Measurements from ENCODE around the gene MDH2.

The MDH2 gene

DNA sequence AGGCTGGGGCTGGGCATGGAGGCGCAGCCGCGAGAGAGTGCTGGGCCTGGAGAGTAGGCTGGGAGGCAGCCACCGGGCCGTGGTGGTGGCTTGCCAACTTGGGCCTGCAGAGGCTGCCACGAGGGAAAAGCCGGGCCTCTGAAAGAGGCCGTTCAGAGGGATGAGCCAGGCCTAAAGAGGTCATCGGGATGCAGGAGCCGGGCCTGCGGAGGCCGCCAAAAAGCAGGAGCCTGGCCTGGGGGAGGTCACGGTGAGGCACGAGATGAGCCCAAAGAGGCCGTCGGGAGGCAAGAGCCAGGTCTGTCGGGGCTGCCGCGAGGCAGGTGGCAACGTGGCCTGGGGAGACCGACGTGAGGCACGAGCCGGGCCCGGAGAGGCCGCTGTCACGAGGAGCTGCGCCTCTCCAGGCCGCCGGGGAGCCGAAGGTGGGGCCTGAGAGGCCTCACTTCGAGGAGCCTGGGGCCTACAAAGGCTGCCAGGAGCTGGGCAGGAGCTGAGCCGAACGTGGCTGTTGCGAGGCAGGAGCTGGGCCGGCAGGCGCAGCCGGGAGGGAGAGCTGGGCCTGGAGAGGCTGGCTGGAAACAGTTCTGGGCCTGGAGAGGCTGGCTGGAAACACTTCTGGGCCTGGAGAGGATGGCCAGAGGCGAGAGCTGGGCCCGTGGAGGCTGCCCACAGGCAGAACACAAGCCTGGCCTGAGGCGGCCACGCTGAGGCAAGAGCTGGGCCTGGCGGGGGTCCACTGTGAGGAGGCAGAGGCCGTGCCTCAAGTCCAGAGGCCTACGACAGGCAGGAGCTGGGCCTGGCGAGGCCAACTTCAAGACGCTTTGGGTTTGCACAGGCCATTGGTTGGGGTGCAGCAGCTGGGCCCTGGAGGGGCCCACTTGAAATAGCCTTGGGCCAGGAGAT lies 24.6 kb downstream of the MDH2 start:
- Histone ChIP-seq H3K4me3 (replicated peaks; ENCODE audit: low read depth, low read length) (no peak overlapping the region), H3K36me3 (ENCODE audit: control insufficient read depth, insufficient read depth, low read length) (no peaks in the 10 kb centered on the region; the same call in 1 of the 2 replicates), H3K27me3 (replicated peaks; ENCODE audit: control insufficient read depth, insufficient read depth, low read length) (no peaks in the 10 kb centered on the region)
- no peak for TF ChIP-seq CTCF (IDR thresholded peaks at IDR 0.05; ENCODE audit: insufficient read depth, low read length, poor library complexity, severe bottlenecking)
- no peak for DNase-seq (ENCODE audit: extremely low read depth, insufficient read length)

DNA sequence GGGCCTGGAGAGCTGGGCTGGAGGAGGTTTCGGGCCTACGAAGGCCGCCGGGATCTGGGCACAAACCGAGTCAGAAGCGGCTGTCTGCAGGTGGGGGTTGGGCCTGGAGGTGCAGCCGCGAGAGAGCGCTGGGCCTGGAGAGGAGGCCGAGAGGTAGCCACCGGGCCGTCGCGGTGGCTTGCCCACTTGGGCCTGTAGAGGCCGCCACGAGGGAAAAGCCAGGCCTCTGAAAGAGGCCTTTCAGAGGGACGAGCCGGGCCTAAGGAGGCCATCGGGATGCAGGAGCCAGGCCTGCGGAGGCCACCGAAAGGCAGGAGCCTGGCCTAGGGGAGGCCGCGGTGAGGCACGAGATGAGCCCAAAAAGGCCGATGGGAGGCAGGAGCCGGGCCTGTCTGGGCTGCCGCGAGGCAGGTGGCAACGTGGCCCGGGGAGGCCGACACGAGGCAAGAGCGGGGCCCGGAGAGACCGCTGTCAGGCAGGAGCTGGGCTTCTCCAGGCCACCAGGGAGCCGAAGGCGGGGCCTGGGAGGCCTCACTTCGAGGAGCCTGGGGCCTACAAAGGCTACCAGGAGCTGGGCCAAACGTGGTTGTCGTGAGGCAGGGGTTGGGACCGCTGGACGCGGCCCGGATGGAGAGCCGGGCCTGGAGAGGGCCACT lies 25.6 kb downstream of the MDH2 start:
- H3K36me3 ChIP-seq (ENCODE audit: control insufficient read depth, insufficient read depth, low read length): no peaks in the 10 kb centered on the region
- DNase-seq (ENCODE audit: extremely low read depth, insufficient read length): no peak
- TF ChIP-seq CTCF (IDR thresholded peaks at IDR 0.05; ENCODE audit: insufficient read depth, low read length, poor library complexity, severe bottlenecking): no peak
- no peak overlapping the region for H3K4me3 ChIP-seq (replicated peaks; ENCODE audit: low read depth, low read length)
- H3K27me3 ChIP-seq (replicated peaks; ENCODE audit: control insufficient read depth, insufficient read depth, low read length): no peaks in the 10 kb centered on the region

DNA sequence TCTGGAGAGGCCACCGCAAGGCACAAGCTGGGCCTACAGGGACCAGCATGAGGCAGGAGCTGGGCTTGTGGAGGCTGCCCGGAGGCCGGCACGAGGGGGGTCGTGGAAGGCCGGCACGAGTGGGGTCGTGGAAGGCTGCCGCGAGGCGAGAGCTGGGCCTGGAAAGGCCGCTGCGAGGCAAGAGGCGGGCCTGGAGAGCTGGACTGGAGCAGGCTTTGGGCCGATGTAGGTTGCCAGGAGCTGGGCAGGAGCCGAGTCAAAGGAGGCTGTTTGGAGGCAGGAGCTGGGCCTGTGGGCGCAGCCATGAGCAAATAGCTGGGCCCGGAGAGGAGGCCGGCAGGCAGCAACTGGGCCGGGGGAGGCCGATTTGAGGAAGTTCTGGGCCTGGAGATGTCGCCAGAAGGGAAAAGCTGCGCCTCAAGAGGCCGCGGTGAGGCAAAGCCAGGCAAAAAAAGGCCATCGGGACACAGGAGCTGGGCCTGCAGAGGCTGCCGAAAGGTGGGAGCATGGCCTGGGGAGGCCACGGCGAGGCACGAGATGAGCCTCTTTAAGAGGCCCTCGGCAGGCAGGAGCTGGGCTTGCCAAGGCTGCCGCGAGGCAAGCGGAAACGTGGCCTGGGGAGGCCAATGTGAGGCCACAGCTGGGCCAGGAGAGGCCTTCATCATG lies 26.5 kb downstream of the MDH2 start:
- DNase-seq (ENCODE audit: extremely low read depth, insufficient read length): no peak
- Histone ChIP-seq H3K36me3 (ENCODE audit: control insufficient read depth, insufficient read depth, low read length) (no peaks in the 10 kb centered on the region), H3K27me3 (replicated peaks; ENCODE audit: control insufficient read depth, insufficient read depth, low read length) (no peaks in the 10 kb centered on the region), H3K4me3 (replicated peaks; ENCODE audit: low read depth, low read length) (no peak overlapping the region)
- no peak for TF ChIP-seq CTCF (IDR thresholded peaks at IDR 0.05; ENCODE audit: insufficient read depth, low read length, poor library complexity, severe bottlenecking)

DNA sequence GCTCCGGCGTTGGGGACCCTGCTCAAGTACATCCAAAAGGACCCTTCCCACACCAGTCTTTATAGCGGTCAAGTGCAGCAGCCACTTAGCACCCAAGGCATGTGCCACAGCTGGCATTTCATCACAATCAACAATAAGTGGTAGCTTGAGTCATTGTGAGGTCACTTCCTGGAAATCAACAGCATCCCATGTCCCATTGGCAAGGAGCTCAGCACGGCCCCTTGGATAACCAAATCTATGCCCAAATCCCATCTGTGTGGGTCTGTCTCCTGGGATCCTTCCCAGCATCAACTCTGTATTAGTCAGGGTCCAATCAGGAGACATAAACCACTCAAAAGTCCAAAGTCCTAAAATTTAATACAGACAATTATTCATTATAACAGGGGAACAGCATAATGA lies 27.1 kb downstream of the MDH2 start:
- H3K4me3 ChIP-seq (replicated peaks; ENCODE audit: low read depth, low read length): no peak overlapping the region
- DNase-seq (ENCODE audit: extremely low read depth, insufficient read length): no peak
- H3K36me3 ChIP-seq (ENCODE audit: control insufficient read depth, insufficient read depth, low read length): no peaks in the 10 kb centered on the region
- TF ChIP-seq CTCF (IDR thresholded peaks at IDR 0.05; ENCODE audit: insufficient read depth, low read length, poor library complexity, severe bottlenecking): no peak
- H3K27me3 ChIP-seq (replicated peaks; ENCODE audit: control insufficient read depth, insufficient read depth, low read length): no peaks in the 10 kb centered on the region

DNA sequence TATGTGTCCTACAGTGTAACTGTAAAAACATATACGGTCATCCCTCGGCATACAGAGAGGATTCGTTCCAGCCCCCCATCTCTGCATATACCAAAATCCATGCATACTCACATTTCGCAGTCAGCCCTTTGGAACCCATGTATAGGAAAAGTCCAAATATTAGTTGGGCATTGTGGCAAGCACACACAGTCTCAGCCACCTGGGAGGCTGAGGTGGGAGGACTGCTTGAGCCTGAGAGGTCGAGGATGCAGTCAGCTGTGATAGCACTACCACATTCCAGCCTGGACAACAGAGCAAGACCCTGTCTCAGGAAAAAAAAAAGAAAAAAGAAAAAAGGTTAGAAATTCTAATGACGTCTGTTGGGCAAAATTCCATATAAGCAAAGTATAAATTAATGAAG lies 29.1 kb downstream of the MDH2 start:
- Histone ChIP-seq H3K27me3 (replicated peaks; ENCODE audit: control insufficient read depth, insufficient read depth, low read length) (no peaks in the 10 kb centered on the region), H3K36me3 (ENCODE audit: control insufficient read depth, insufficient read depth, low read length) (no peaks in the 10 kb centered on the region), H3K4me3 (replicated peaks; ENCODE audit: low read depth, low read length) (no peak overlapping the region)
- no peak for TF ChIP-seq CTCF (IDR thresholded peaks at IDR 0.05; ENCODE audit: insufficient read depth, low read length, poor library complexity, severe bottlenecking)
- no peak for DNase-seq (ENCODE audit: extremely low read depth, insufficient read length)
